HepG2 (cell line): ENCODE measurements around the gene RPLP2. TPM values are rescaled to one million over a fixed set of nuclear protein-coding genes. Genes with fewer than 3 reads are reported as not detected.

Source experiments
- FOXJ3 ChIP-seq: sonication (generic); formaldehyde crosslinking; IDR thresholded peaks from 2 replicates; pipeline ENCODE4 v1.4.0; 2020; ENCODE audit warnings: missing genetic modification reagents, mild to moderate bottlenecking, borderline replicate concordance
- HOXA5 ChIP-seq: sonication (generic); formaldehyde crosslinking; IDR thresholded peaks from 2 replicates; pipeline ENCODE4 v1.4.0; 2020; ENCODE audit warnings: missing genetic modification reagents
- IKZF5 ChIP-seq: IDR thresholded peaks from 2 replicates; pipeline ENCODE4 v1.6.1; 2018; ENCODE audit warnings: missing genetic modification reagents, mild to moderate bottlenecking, missing compliant biosample characterization
- JARID2 ChIP-seq: sonication (generic); formaldehyde crosslinking; IDR thresholded peaks from 2 replicates; pipeline ENCODE4 v1.8.1; 2023; ENCODE audit warnings: missing genetic modification reagents, inconsistent platforms; ENCODE audit not compliant: insufficient replicate concordance
- MATR3 ChIP-seq: sonication (generic); formaldehyde crosslinking; IDR thresholded peaks from 2 replicates; pipeline ENCODE4 v1.4.0; 2020; ENCODE audit warnings: missing genetic modification reagents
- MXI1 ChIP-seq: IDR thresholded peaks from 3 replicates; pipeline ENCODE4 v1.6.1; 2012; ENCODE audit warnings: low read depth, low read length, inconsistent platforms, borderline replicate concordance
- SNAPC4 ChIP-seq: sonication (generic); formaldehyde crosslinking; IDR thresholded peaks from 2 replicates; pipeline ENCODE4 v1.4.0; 2020; ENCODE audit warnings: mild to moderate bottlenecking, missing genetic modification reagents
- TBX3 ChIP-seq: fragments of 450-650 bp; IDR thresholded peaks from 2 replicates; pipeline ENCODE4 v1.6.1; 2017; ENCODE audit warnings: antibody characterized with exemption, mild to moderate bottlenecking, inconsistent platforms, borderline replicate concordance
- TIGD3 ChIP-seq: sonication (generic); formaldehyde crosslinking; IDR thresholded peaks from 2 replicates; pipeline ENCODE4 v1.5.1; 2020; ENCODE audit warnings: mild to moderate bottlenecking, missing genetic modification reagents, borderline replicate concordance
- ZBTB20 ChIP-seq: sonication (generic); formaldehyde crosslinking; IDR thresholded peaks from 2 replicates; pipeline ENCODE4 v1.8.1; 2023; ENCODE audit warnings: missing genetic modification reagents, low read depth, mild to moderate bottlenecking, borderline replicate concordance
- ZBTB39 ChIP-seq: sonication (generic); formaldehyde crosslinking; IDR thresholded peaks from 2 replicates; pipeline ENCODE4 v1.5.0; 2020; ENCODE audit warnings: missing genetic modification reagents
- ZNF337 ChIP-seq: sonication (generic); formaldehyde crosslinking; IDR thresholded peaks from 2 replicates; pipeline ENCODE4 v1.5.1; 2020; ENCODE audit warnings: missing genetic modification reagents, low read depth, mild to moderate bottlenecking, borderline replicate concordance
- ZNF446 ChIP-seq: sonication (generic); formaldehyde crosslinking; IDR thresholded peaks from 2 replicates; pipeline ENCODE4 v1.5.0; 2020; ENCODE audit warnings: mild to moderate bottlenecking, missing genetic modification reagents
- ZNF484 ChIP-seq: sonication (generic); formaldehyde crosslinking; IDR thresholded peaks from 2 replicates; pipeline ENCODE4 v1.5.1; 2020; ENCODE audit warnings: mild to moderate bottlenecking, low read depth, missing genetic modification reagents, borderline replicate concordance
- ZNF576 ChIP-seq: sonication (generic); formaldehyde crosslinking; IDR thresholded peaks from 2 replicates; pipeline ENCODE4 v1.4.0; 2020; ENCODE audit warnings: mild to moderate bottlenecking, missing genetic modification reagents
- ZNF749 ChIP-seq: sonication (generic); formaldehyde crosslinking; IDR thresholded peaks from 2 replicates; pipeline ENCODE4 v1.8.0; 2022; ENCODE audit warnings: mild to moderate bottlenecking, missing genetic modification reagents, moderate library complexity, borderline replicate concordance
- polyA plus RNA-seq, 8 experiments: library from polyadenylated mRNA; depleted of rRNA in 3 of 8; stranded (reverse) in 7 of 8; unstranded in 1 of 8; fragments of >200 nt; fragmentation: Illumina TruSeq in 4 of 8; extraction: Trizol in 4 of 8; gene quantifications; 2 replicates each; pipeline versions ENCODE4 v1.2.1 to v1.2.3, GENCODE V29; 2011 to 2016; ENCODE audit warnings: low read depth in 4 of 8, missing spikeins in 1 of 8, mixed read lengths in 1 of 8; ENCODE audit not compliant: insufficient read depth in 1 of 8
- total RNA-seq, 5 experiments: library from RNA; depleted of rRNA; stranded (reverse); fragments of >200 nt; fragmentation: Illumina TruSeq; extraction: Trizol; gene quantifications; 2 replicates each; pipeline ENCODE4 v1.2.3, GENCODE V29; 2016; ENCODE audit warnings: low read depth in 1 of 5

Gene RPLP2
- total and polyA plus RNA-seq, 2 of the 13 experiments (the other 11 are each of a cell fraction or from before 2014, with no cell fraction given) = 978 to 2,106 TPM

- TF ChIP-seq SNAPC4 (CRISPR knock-in tag) (no peak), HOXA5 (CRISPR knock-in tag) (no peak), ZBTB20 (CRISPR knock-in tag) (no peak), ZBTB39 (CRISPR knock-in tag) (no peak), FOXJ3 (CRISPR knock-in tag) (no peak), ZNF337 (CRISPR knock-in tag) (no peak), MATR3 (CRISPR knock-in tag) (no peak), IKZF5 (CRISPR knock-in tag) (no peak), JARID2 (CRISPR knock-in tag) (no peak), TIGD3 (CRISPR knock-in tag) (no peak), MXI1 (peak; percentile 96), ZNF576 (CRISPR knock-in tag) (no peak), ZNF484 (no peak), ZNF749 (CRISPR knock-in tag) (no peak), ZNF446 (CRISPR knock-in tag) (no peak), TBX3 (no peak)
Observed at GRCh38 chr11:795634-796564, 13.9 kb upstream of the RPLP2 start (continued).
